PFSK-1 (cell line): ENCODE measurements around the gene ARHGAP18.

Experiments
- POLR2AphosphoS5 ChIP-seq: IDR thresholded peaks from 2 replicates; pipeline ENCODE4 v1.6.1; 2012; ENCODE audit warnings: low read depth, mild to moderate bottlenecking, control low read depth, low read length, moderate library complexity
- SIN3A ChIP-seq: IDR thresholded peaks from 2 replicates; pipeline ENCODE4 v1.6.1; 2012; ENCODE audit warnings: mild to moderate bottlenecking, low read length, moderate library complexity, borderline replicate concordance; ENCODE audit not compliant: insufficient read depth
- TAF1 ChIP-seq: IDR thresholded peaks from 2 replicates; pipeline ENCODE4 v1.6.1; 2012; ENCODE audit warnings: low read length, control low read depth, borderline replicate concordance; ENCODE audit not compliant: insufficient read depth

- TF ChIP-seq SIN3A (no peak), POLR2AphosphoS5 (no peak), TAF1 (no peak)
Measured at GRCh38 chr6:129653746-129654145, 56.2 kb downstream of the ARHGAP18 start.
